Upper lobe of right lung (tissue), 1 donor: ENCODE results near the gene LPP. TPM values are rescaled to one million over a fixed set of nuclear protein-coding genes. Genes with fewer than 3 reads are reported as not detected.
"Not testable (repeated sequence)": the region's sequence is repeated elsewhere in the genome, so short reads cannot be mapped to it uniquely, and the experiment has no call there.

Experiments
- ATAC-seq: fragments of 200-7000 bp; cut with Tn5 transposase; one replicate; pipeline ENCODE4 v1.9.1; 2020; ENCODE audit warnings: mild to moderate bottlenecking, moderate library complexity
- DNase-seq: peaks from one replicate; pipeline ENCODE4 v3.0.0-alpha.2; 2020
- H3K27ac ChIP-seq: fragments of 200-600 bp; one replicate; pipeline ENCODE4 v1.8.0; 2022
- H3K27me3 ChIP-seq: fragments of 200-600 bp; one replicate; pipeline ENCODE4 v1.8.0; 2022; ENCODE audit warnings: mild to moderate bottlenecking
- H3K36me3 ChIP-seq: fragments of 200-600 bp; one replicate; pipeline ENCODE4 v1.8.0; 2022
- H3K4me1 ChIP-seq: fragments of 200-600 bp; one replicate; pipeline ENCODE4 v1.8.0; 2022
- H3K4me3 ChIP-seq: fragments of 200-600 bp; one replicate; pipeline ENCODE4 v1.8.0; 2022; ENCODE audit warnings: mild to moderate bottlenecking
- H3K9me3 ChIP-seq: fragments of 200-600 bp; one replicate; pipeline ENCODE4 v1.8.0; 2022
- intact Hi-C: fragments of 100-400 bp; cut with DNase I; formaldehyde crosslinking; loops from one replicate; pipeline ENCODE4 v1.11.0; 2022
- total RNA-seq: library from RNA; stranded (reverse); fragmentation: NEBNext Ultra II Directional; extraction: Animal tissue kit (Norgen Biotek cat#: 25700); gene quantifications from one replicate; pipeline ENCODE4 v1.2.1, GENCODE V29; 2021
- TF ChIP-seq, protein P1 (sequence below): fragments of 200-600 bp; IDR thresholded peaks from one replicate; pipeline ENCODE4 v1.8.0; 2022; ENCODE audit warnings: antibody characterized with exemption
- donor health status: DM: no; HTN: yes; CAD: no; lungs with severe emphysema.

The LPP gene
- total RNA-seq, 1 donor from 2014 or later = 191 TPM

DNA sequence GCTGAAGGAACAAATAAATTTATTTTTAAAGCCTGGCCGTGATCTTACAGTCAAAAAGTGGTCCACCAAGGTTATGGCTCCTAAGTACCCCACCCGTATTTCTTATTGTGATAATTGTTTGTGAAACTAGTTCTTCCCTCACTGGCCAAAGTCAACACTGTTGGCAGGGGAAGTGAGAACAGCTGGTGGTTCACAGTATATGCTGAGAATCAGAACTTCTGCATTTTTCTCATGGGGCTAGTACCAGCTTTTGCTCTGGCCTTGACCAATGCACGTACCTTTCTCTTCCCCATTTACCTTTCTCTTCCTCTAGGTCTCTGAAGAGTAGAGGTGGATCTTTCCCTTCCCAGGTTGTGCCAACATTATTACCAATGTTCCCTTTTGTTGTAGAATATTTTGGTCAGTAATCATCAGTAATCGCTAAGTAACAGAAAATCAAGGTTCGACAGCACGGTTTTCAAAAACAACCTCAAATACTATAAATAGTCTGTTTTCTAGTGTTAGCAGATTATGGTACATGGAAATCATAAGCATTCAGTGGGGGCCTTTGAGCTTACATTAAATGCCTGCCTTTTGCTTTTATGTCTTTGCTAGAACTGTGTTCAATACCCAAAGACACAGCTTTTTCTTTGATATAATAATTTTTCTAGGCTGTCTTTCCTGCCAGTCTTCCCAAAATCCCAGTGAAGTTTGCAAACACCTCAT lies 268.0 kb downstream of the LPP start:
- Histone ChIP-seq H3K4me1 (peaks cover 21% of the 10 kb centered on the region), H3K9me3 (no peaks in the 10 kb centered on the region), H3K27me3 (no peaks in the 10 kb centered on the region), H3K27ac (no peak overlapping the region), H3K36me3 (no peaks in the 10 kb centered on the region), H3K4me3 (no peak overlapping the region)
- DNase-seq (no peak), ATAC-seq (peak; percentile 94)
- TF ChIP-seq, protein P1, sequence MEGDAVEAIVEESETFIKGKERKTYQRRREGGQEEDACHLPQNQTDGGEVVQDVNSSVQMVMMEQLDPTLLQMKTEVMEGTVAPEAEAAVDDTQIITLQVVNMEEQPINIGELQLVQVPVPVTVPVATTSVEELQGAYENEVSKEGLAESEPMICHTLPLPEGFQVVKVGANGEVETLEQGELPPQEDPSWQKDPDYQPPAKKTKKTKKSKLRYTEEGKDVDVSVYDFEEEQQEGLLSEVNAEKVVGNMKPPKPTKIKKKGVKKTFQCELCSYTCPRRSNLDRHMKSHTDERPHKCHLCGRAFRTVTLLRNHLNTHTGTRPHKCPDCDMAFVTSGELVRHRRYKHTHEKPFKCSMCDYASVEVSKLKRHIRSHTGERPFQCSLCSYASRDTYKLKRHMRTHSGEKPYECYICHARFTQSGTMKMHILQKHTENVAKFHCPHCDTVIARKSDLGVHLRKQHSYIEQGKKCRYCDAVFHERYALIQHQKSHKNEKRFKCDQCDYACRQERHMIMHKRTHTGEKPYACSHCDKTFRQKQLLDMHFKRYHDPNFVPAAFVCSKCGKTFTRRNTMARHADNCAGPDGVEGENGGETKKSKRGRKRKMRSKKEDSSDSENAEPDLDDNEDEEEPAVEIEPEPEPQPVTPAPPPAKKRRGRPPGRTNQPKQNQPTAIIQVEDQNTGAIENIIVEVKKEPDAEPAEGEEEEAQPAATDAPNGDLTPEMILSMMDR = no peak
- intact Hi-C loops = no loop called here

DNA sequence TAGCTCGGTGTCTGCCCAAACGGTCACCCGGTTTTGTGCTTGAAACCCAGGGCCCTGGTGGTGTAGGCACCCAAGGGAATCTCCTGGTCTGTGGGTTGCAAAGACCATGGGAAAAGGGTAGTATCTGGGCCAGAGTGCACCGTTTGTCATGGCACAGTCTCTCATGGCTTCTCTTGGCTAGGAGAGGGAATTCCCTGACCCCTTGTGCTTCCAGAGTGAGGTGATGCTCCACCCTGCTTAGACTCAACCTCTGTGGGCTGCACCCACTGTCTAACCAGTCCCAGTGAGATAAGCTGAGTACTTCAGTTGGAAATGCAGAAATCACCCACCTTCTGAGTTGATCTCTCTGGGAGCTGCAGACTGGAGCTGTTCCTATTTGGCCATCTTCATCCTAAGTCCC lies 274.0 kb downstream of the LPP start:
- intact Hi-C loops, H3K9me3 ChIP-seq, ATAC-seq, H3K4me3 ChIP-seq, H3K27ac ChIP-seq, H3K36me3 ChIP-seq, H3K27me3 ChIP-seq, DNase-seq: not testable (repeated sequence)
- H3K4me1 ChIP-seq = peaks cover 12% of the 10 kb centered on the region

DNA sequence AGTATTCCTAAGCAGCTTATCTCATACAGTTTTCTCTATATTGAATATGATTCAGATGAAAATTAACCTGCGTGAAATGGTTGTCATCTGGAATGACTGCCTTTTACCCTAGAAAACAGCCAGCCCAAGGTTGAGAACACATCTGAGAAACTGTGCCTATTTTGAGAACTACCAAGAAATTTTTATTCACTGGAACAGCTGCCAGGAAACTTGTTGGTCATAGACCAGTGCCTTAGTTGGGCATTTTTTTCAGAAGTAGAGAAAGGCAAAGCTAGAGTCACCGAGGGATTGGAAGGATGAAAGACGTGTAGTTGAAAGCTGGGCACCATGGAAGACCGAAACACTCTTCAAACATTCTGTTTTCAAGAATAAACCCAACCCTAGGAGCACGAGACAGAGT lies 277.1 kb downstream of the LPP start:
- Histone ChIP-seq H3K36me3 (no peaks in the 10 kb centered on the region), H3K4me3 (no peak overlapping the region), H3K27me3 (no peaks in the 10 kb centered on the region), H3K4me1 (peaks cover 23% of the 10 kb centered on the region), H3K27ac (no peak overlapping the region), H3K9me3 (no peaks in the 10 kb centered on the region)
- intact Hi-C loops = no loop called here
- TF ChIP-seq, protein P1 = no peak
- ATAC-seq (no peak), DNase-seq (no peak)

DNA sequence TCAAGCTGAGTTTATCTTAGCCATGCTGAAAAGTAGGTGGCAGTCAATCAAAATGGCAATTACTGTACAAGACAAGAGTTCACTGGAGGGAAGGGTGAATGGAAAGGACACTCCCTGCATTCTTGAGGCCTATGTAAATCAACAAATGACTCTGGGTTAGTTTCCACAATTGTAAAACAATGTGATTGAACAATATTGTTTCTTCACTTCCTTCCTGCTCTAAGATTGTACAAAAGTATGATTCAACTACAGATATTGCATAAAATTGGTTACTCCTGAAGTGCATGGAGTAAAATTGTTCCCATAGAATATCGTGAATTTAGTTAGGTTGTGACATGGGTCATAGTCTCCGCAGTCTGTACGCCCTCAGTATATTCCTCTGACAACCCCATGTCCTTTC lies 277.6 kb downstream of the LPP start:
- Histone ChIP-seq H3K4me1 (peaks cover 23% of the 10 kb centered on the region), H3K27ac (peak overlapping the region; percentile 9)
- DNase-seq = no peak

DNA sequence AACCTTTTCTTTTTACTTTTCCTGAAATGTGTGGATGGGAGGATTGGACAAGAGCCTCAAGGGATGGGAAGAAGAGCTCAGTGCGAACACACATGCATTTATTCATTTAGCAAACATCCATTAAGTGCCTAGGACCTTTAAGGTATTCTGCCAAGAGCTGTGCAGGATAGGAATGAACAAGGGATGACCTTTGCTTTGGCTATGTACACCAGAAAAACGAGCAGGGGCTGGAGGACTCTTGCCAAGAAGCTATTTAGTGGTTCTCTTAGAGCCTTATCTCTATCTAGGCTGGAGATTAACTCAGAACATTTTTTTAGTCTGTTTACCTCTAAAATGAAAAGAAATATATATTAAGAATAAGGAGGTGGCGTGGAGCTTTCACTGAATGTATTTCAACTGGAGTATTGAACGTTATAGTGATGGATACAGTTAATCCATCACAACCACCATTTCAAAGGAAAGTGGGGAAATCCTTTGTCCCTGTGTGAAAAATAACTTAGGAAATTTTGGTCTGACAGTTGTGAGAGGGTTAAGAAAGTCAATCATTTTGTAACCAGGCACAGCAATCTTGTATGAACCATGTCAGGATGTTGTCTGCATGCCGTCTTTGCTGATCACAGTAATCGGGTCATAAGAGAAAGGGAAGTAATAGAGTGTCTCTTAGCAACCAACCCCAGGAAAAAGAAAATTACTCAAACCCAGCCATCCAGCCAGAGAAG lies 279.0 kb downstream of the LPP start:
- H3K9me3 ChIP-seq = no peaks in the 10 kb centered on the region
- TF ChIP-seq, protein P1 = no peak
- H3K27ac ChIP-seq = peak overlapping the region; percentile 17
- ATAC-seq = peak; percentile 77
- intact Hi-C loops = no loop called here
- H3K4me1 ChIP-seq = peaks cover 23% of the 10 kb centered on the region
- H3K27me3 ChIP-seq = no peaks in the 10 kb centered on the region
- no peaks in the 10 kb centered on the region for H3K36me3 ChIP-seq
- H3K4me3 ChIP-seq = no peak overlapping the region
- DNase-seq = no peak

More for the DNA sequence above, 277.6 kb downstream of the LPP start:
- H3K4me3 ChIP-seq = no peak overlapping the region
- TF ChIP-seq, protein P1 = no peak
- no peaks in the 10 kb centered on the region for H3K27me3 ChIP-seq
- no peaks in the 10 kb centered on the region for H3K9me3 ChIP-seq
- intact Hi-C loops = no loop called here
- ATAC-seq = peak; percentile 90
- no peaks in the 10 kb centered on the region for H3K36me3 ChIP-seq

DNA sequence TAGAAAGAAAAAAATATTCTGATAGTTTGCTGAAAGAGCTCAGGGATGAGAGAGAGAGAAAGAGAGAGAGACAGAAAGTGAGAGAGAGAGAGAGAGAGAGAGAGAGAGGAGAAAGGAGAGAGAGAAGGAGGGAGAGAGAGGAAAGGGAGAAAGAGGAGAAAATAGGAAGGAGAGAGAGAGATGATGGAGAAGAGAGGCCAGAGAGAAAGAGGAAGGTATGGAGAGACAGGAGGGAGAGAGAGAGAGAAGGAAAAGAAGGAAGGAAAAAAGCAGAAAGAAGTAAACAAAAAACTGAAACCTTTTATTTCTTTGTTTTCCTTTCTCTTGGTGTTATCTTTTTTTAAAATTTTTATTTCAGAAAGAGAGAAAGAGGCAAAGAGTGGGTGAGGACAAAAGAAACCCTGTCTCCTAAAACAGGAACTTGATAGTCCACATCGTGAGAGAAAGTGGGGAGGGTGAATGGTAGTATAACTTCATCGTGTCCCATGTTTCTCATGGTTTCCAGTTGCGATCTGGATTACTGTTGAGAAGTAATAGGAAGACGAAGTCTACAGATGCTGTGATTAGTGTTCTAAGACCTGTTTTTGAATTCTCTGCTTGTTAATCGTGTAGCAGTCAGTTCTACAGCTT lies 279.7 kb downstream of the LPP start:
- no peak overlapping the region for H3K27ac ChIP-seq
- intact Hi-C loops = no loop called here
- TF ChIP-seq, protein P1 = no peak

More for the DNA sequence above, 279.7 kb downstream of the LPP start:
- Histone ChIP-seq H3K36me3 (no peaks in the 10 kb centered on the region), H3K9me3 (no peaks in the 10 kb centered on the region), H3K4me3 (no peak overlapping the region), H3K27me3 (no peaks in the 10 kb centered on the region), H3K4me1 (peaks cover 25% of the 10 kb centered on the region)
- ATAC-seq = no peak
- DNase-seq = no peak
